Endothelial cell (in vitro differentiated cells): Measurements from ENCODE around the gene C19orf12. TPM values are rescaled to one million over a fixed set of nuclear protein-coding genes. Genes with fewer than 3 reads are reported as not detected.
A peak's percentile ranks its signal among the peaks of the same experiment; 100 is the strongest.

Experiments used
- DNase-seq: peaks from one replicate; pipeline ENCODE4 v3.0.0; 2021; ENCODE audit warnings: low spot score
- H3K27ac Mint-ChIP-seq: one replicate; pipeline ENCODE4 v1.8.0; 2021; ENCODE audit warnings: mixed read lengths, inconsistent platforms; ENCODE audit not compliant: unreplicated experiment
- H3K27me3 Mint-ChIP-seq: one replicate; pipeline ENCODE4 v1.8.0; 2021; ENCODE audit warnings: mild to moderate bottlenecking, moderate library complexity, mixed read lengths, inconsistent platforms; ENCODE audit not compliant: unreplicated experiment
- H3K36me3 Mint-ChIP-seq: one replicate; pipeline ENCODE4 v1.8.0; 2021; ENCODE audit warnings: mild to moderate bottlenecking, low read depth, mixed read lengths, inconsistent platforms; ENCODE audit not compliant: unreplicated experiment
- H3K4me1 Mint-ChIP-seq: one replicate; pipeline ENCODE4 v1.8.0; 2021; ENCODE audit warnings: mild to moderate bottlenecking, mixed read lengths, inconsistent platforms; ENCODE audit not compliant: unreplicated experiment
- H3K4me3 Mint-ChIP-seq: one replicate; pipeline ENCODE4 v1.8.0; 2021; ENCODE audit warnings: mild to moderate bottlenecking, mixed read lengths, inconsistent platforms; ENCODE audit not compliant: unreplicated experiment
- H3K9me3 Mint-ChIP-seq: one replicate; pipeline ENCODE4 v1.8.0; 2021; ENCODE audit warnings: mixed read lengths, inconsistent platforms; ENCODE audit not compliant: unreplicated experiment
- total RNA-seq: library from RNA; stranded (reverse); fragmentation: NEBNext Ultra II Directional; extraction: Animal tissue kit (Norgen Biotek cat#: 25700); gene quantifications from one replicate; pipeline ENCODE4 v1.2.1, GENCODE V29; 2021; ENCODE audit not compliant: unreplicated experiment
- TF ChIP-seq, protein P1 (sequence below): fragments of 200-600 bp; sonication (generic); IDR thresholded peaks from one replicate; pipeline ENCODE4 v1.5.0; 2021; ENCODE audit warnings: antibody characterized with exemption; ENCODE audit not compliant: unreplicated experiment

Gene C19orf12
- total RNA-seq, 1 donor from 2014 or later = 6.1 TPM

DNA sequence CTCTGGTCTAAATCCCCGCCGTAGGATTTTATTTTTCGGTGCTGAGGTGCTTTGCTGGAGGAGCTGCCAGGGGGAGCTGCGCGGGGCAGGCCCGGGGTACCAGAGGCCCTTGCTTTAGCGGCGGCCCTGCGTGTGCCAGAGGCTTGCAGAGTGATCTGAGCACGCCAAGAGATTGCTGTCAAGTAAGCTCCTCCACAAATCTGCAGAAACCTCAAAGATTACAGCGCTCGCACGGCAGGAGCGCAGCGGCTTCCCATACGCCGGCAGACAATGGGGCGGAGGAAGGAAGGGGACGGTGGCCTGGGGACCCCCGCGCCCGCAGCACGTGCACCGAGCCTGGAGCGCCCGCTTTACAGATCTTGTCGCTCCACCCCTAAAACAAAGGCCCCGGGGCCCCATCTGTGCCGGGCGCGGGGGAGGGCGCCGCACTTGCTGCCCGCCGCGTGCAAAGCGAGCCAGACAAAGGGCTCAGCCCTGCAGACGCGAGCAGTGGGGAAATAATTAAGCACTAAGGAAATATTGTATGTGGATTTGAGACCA, 9.1 kb upstream of the C19orf12 start:
- no peak overlapping the region for H3K4me3 Mint-ChIP-seq
- DNase-seq = peak; percentile 46
- H3K9me3 Mint-ChIP-seq = no peaks in the 10 kb centered on the region
- H3K36me3 Mint-ChIP-seq = no peaks in the 10 kb centered on the region
- peaks cover 6% of the 10 kb centered on the region for H3K27me3 Mint-ChIP-seq
- TF ChIP-seq, protein P1, sequence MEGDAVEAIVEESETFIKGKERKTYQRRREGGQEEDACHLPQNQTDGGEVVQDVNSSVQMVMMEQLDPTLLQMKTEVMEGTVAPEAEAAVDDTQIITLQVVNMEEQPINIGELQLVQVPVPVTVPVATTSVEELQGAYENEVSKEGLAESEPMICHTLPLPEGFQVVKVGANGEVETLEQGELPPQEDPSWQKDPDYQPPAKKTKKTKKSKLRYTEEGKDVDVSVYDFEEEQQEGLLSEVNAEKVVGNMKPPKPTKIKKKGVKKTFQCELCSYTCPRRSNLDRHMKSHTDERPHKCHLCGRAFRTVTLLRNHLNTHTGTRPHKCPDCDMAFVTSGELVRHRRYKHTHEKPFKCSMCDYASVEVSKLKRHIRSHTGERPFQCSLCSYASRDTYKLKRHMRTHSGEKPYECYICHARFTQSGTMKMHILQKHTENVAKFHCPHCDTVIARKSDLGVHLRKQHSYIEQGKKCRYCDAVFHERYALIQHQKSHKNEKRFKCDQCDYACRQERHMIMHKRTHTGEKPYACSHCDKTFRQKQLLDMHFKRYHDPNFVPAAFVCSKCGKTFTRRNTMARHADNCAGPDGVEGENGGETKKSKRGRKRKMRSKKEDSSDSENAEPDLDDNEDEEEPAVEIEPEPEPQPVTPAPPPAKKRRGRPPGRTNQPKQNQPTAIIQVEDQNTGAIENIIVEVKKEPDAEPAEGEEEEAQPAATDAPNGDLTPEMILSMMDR = no peak
- H3K27ac Mint-ChIP-seq = no peak overlapping the region
- H3K4me1 Mint-ChIP-seq = peaks cover 3% of the 10 kb centered on the region

DNA sequence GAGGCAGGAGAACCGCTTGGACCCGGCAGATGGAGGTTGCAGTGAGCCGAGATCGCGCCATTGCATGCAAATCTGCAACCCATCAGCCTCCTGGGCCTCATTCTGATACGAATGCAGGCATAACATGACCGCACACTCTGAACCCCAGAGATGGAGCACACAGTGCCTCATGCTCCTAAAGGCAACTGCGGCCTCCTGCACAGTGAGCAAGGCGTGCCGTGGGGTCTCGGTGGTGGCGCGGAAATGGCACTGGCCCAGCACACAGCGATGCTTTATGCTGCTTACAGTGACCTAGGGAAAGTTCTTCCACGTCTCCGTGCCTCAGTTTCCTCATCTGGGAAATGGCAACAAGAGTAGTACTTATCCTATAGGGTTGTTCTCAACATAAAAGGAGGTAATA, 2.0 kb upstream of the C19orf12 start:
- H3K4me1 Mint-ChIP-seq = peaks cover 18% of the 10 kb centered on the region

GRCh38 chr19:29715701-29716581, 880 bp upstream of the C19orf12 start:
- H3K9me3 Mint-ChIP-seq = no peaks in the 10 kb centered on the region
- peaks cover 18% of the 10 kb centered on the region for H3K4me1 Mint-ChIP-seq
- TF ChIP-seq, protein P1 = no peak
- peak overlapping the region; percentile 85 for H3K4me3 Mint-ChIP-seq
- H3K27ac Mint-ChIP-seq = no peak overlapping the region
- no peak for DNase-seq
- peaks cover 8% of the 10 kb centered on the region for H3K27me3 Mint-ChIP-seq
- H3K36me3 Mint-ChIP-seq = no peaks in the 10 kb centered on the region

More for the DNA sequence above, 2.0 kb upstream of the C19orf12 start:
- Mint-ChIP-seq H3K27ac (no peak overlapping the region), H3K36me3 (no peaks in the 10 kb centered on the region), H3K4me3 (no peak overlapping the region), H3K9me3 (no peaks in the 10 kb centered on the region), H3K27me3 (peaks cover 8% of the 10 kb centered on the region)
- TF ChIP-seq, protein P1 = no peak
- no peak for DNase-seq

DNA sequence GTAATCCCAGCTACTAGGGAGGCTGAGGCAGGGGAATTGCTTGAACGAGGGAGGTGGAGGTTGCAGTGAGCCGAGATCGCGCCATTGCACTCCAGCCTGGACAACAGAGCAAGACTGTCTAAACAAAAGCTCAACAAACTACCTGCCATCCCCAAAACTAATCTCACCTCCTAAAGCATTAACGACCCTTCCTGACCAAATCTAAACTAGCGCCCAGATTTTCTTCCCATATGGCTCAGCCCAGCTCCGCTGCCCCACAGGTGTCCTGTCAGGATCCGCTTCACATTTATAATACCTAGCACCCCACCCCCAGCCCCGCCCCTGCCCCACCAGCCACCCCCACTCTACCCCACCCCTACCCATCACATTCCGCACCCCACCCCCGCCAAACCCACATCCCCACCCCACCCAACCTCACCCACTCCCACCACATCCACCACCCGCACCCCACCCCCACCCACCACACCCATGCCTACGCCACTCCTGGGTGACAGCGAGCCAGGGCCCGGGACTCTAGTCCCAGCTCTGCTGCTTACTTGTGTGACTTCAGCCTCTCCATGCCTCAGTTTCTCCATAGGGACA, 599 bp downstream of the C19orf12 start:
- TF ChIP-seq, protein P1 = no peak
- peak overlapping the region; percentile 79 for H3K4me3 Mint-ChIP-seq
- H3K36me3 Mint-ChIP-seq = no peaks in the 10 kb centered on the region
- H3K27me3 Mint-ChIP-seq = peaks cover 8% of the 10 kb centered on the region
- H3K9me3 Mint-ChIP-seq = no peaks in the 10 kb centered on the region
- peaks cover 18% of the 10 kb centered on the region for H3K4me1 Mint-ChIP-seq
- H3K27ac Mint-ChIP-seq = peak overlapping the region; percentile 24
- no peak for DNase-seq
